ENCODE measurements around the gene RC3H2. TPM values are rescaled to one million over a fixed set of nuclear protein-coding genes. Genes with fewer than 3 reads are reported as not detected.
"Not testable (repeated sequence)": the region's sequence is repeated elsewhere in the genome, so short reads cannot be mapped to it uniquely, and the experiment has no call there.

RC3H2 gene
- total RNA-seq, 1 donor from 2014 or later: 74.4 TPM

DNA sequence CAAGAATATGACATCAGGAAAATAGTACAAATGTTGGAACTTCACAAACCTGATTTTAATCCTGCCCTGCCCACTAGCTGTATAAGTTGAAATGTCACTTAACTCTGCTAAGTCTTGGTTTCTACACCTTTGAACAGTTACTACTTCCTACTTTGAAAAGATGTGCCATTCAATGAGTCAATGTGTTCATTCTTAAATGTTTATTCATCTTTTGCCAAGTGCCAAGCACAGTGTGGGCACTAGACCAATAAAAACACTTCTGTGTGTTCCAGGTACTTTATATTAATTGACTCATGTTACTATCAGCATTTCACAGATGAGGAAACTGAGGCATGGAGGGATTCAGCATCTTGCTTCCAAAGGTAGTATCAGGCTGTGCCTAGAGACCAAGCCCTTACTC is 89.6 kb downstream of the RC3H2 start:
- no peaks in the 10 kb centered on the region for H3K9me3 Mint-ChIP-seq (ENCODE audit: unreplicated experiment)
- no peak overlapping the region for H3K4me3 Mint-ChIP-seq (ENCODE audit: unreplicated experiment)
- TF ChIP-seq, protein P1, sequence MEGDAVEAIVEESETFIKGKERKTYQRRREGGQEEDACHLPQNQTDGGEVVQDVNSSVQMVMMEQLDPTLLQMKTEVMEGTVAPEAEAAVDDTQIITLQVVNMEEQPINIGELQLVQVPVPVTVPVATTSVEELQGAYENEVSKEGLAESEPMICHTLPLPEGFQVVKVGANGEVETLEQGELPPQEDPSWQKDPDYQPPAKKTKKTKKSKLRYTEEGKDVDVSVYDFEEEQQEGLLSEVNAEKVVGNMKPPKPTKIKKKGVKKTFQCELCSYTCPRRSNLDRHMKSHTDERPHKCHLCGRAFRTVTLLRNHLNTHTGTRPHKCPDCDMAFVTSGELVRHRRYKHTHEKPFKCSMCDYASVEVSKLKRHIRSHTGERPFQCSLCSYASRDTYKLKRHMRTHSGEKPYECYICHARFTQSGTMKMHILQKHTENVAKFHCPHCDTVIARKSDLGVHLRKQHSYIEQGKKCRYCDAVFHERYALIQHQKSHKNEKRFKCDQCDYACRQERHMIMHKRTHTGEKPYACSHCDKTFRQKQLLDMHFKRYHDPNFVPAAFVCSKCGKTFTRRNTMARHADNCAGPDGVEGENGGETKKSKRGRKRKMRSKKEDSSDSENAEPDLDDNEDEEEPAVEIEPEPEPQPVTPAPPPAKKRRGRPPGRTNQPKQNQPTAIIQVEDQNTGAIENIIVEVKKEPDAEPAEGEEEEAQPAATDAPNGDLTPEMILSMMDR (IDR thresholded peaks at IDR 0.05): no peak
- DNase-seq (ENCODE audit: extremely low spot score, unreplicated experiment): no peak
- H3K27me3 Mint-ChIP-seq (ENCODE audit: unreplicated experiment): no peaks in the 10 kb centered on the region
- no peak overlapping the region for H3K27ac Mint-ChIP-seq (ENCODE audit: unreplicated experiment)
- peaks cover 16% of the 10 kb centered on the region for H3K4me1 Mint-ChIP-seq (ENCODE audit: unreplicated experiment)
- peaks cover 24% of the 10 kb centered on the region for H3K36me3 Mint-ChIP-seq (ENCODE audit: unreplicated experiment)

DNA sequence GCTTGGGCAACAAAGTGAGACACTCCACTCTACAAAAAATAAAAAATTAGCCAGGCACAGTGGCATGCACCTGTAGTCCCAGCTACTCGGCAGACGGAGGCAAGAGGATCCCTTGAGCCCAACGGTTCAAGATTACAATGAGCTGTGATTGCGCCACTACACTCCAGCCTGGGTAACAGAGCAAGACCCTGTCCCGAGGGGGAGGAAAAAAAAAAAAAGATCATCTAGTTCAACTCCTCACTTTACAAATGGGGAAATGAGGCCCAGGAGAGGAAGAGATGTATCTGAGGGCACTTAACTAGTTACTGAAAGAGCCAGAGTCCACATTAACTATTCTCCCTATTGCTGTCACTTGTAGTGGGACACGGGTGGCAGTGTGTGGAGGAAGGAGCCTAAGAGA is 90.6 kb downstream of the RC3H2 start:
- Mint-ChIP-seq H3K27ac (ENCODE audit: unreplicated experiment) (no peak overlapping the region), H3K4me3 (ENCODE audit: unreplicated experiment) (no peak overlapping the region), H3K4me1 (ENCODE audit: unreplicated experiment) (peaks cover 7% of the 10 kb centered on the region), H3K36me3 (ENCODE audit: unreplicated experiment) (peaks cover 19% of the 10 kb centered on the region), H3K9me3 (ENCODE audit: unreplicated experiment) (no peaks in the 10 kb centered on the region), H3K27me3 (ENCODE audit: unreplicated experiment) (no peaks in the 10 kb centered on the region)
- TF ChIP-seq, protein P1 (IDR thresholded peaks at IDR 0.05): no peak
- DNase-seq (ENCODE audit: extremely low spot score, unreplicated experiment): no peak

DNA sequence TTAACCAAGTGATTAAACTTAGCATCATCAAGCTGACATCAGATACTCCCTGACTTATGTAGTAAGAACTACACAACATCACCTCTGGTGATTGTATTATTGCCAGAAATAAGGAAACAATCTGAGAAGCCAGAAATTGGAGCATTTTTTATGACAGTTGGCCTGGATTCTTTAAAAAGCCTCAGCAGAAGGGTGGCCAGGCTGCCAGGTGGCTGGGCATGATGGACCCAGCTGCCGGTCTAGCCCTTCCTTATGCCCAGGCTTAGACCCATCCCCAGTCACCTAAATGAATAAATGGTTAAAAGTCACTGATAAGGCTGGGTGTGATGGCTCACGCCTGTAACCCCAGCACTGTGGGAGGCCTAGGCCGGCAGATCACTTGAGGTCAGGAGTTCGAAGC is 92.4 kb downstream of the RC3H2 start:
- H3K4me3 Mint-ChIP-seq (ENCODE audit: unreplicated experiment): no peak overlapping the region
- DNase-seq (ENCODE audit: extremely low spot score, unreplicated experiment): no peak
- peaks cover 14% of the 10 kb centered on the region for H3K36me3 Mint-ChIP-seq (ENCODE audit: unreplicated experiment)
- H3K4me1 Mint-ChIP-seq (ENCODE audit: unreplicated experiment): peaks cover 2% of the 10 kb centered on the region
- H3K9me3 Mint-ChIP-seq (ENCODE audit: unreplicated experiment): no peaks in the 10 kb centered on the region
- TF ChIP-seq, protein P1 (IDR thresholded peaks at IDR 0.05): no peak
- H3K27ac Mint-ChIP-seq (ENCODE audit: unreplicated experiment): no peak overlapping the region
- no peaks in the 10 kb centered on the region for H3K27me3 Mint-ChIP-seq (ENCODE audit: unreplicated experiment)

DNA sequence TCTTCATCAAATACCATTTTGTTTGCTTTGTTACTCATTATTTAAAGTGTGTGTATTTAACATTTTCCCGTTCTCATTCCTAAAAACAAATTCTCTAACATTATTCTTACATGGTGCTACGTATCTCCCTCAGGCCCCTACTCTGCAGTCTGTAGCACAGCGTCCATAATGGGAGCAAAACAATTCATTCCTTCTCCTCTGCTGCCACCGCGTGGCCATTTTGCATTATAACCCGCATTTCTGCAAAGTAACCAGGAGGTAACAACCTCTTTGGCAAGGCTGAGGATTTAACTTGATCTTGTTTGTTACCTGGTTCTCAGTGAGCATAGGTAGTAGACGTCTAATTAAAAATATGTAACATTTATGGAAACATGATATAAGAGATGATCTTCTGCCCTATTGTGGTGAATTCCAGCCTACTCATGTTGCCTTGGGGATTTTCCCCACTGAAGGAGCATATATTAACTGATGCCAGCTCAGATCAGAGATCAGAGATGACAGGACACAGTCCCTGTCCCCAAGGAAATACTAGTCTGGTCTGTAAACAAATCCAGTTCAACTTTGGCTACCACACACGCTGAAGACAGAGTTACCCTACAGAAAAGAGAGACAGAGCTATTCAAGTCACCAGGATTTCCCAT is 94.7 kb downstream of the RC3H2 start:
- Mint-ChIP-seq H3K9me3 (ENCODE audit: unreplicated experiment) (no peaks in the 10 kb centered on the region), H3K4me3 (ENCODE audit: unreplicated experiment) (no peak overlapping the region), H3K27me3 (ENCODE audit: unreplicated experiment) (no peaks in the 10 kb centered on the region), H3K27ac (ENCODE audit: unreplicated experiment) (no peak overlapping the region), H3K4me1 (ENCODE audit: unreplicated experiment) (no peaks in the 10 kb centered on the region), H3K36me3 (ENCODE audit: unreplicated experiment) (peaks cover 6% of the 10 kb centered on the region)
- no peak for DNase-seq (ENCODE audit: extremely low spot score, unreplicated experiment)
- TF ChIP-seq, protein P1 (IDR thresholded peaks at IDR 0.05): peak; percentile 86

DNA sequence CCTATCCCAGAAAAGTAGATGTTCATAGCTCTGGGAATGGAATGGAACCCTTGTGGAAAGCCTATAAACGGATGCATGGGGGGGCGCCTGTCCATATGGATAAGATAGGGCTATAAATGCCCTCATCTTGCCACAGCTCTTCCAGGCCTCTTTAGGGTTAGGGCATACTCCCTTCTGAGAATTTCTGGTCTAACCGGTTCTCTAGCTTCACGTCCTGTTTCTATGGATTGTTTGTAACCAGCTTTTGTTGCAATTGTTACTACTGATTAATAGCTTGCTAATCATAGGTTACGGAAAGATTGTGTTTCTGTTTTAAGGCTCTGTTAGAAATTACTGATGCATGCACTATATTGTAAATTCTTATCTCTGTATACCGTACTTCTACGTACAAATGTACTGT is 95.9 kb downstream of the RC3H2 start:
- H3K27ac Mint-ChIP-seq (ENCODE audit: unreplicated experiment); H3K4me3 Mint-ChIP-seq (ENCODE audit: unreplicated experiment); H3K27me3 Mint-ChIP-seq (ENCODE audit: unreplicated experiment); H3K9me3 Mint-ChIP-seq (ENCODE audit: unreplicated experiment); H3K36me3 Mint-ChIP-seq (ENCODE audit: unreplicated experiment); H3K4me1 Mint-ChIP-seq (ENCODE audit: unreplicated experiment); DNase-seq (ENCODE audit: extremely low spot score, unreplicated experiment): not testable (repeated sequence)

DNA sequence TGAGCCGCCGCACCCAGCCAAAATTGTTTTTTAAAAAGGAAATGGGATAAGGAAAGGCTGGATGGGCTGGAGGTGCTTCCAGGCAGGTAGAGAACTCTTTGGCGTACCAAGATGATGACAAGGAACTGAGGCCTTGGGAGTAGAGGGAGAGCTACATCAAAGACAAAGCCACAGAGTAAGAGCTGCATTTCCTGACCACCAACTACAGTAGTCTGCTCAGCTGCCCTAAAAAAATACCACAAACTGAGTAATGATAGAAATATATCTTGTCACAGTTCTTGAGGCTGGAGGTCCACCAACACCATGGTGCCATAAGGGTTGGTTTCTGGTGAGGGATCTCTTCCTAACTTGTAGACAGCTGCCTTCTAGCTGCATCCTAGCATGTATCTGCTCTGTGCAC is 97.0 kb downstream of the RC3H2 start:
- DNase-seq (ENCODE audit: extremely low spot score, unreplicated experiment): no peak
- TF ChIP-seq, protein P1 (IDR thresholded peaks at IDR 0.05): no peak
- Mint-ChIP-seq H3K9me3 (ENCODE audit: unreplicated experiment) (no peaks in the 10 kb centered on the region), H3K27me3 (ENCODE audit: unreplicated experiment) (no peaks in the 10 kb centered on the region), H3K4me3 (ENCODE audit: unreplicated experiment) (no peak overlapping the region), H3K4me1 (ENCODE audit: unreplicated experiment) (no peaks in the 10 kb centered on the region), H3K36me3 (ENCODE audit: unreplicated experiment) (no peaks in the 10 kb centered on the region), H3K27ac (ENCODE audit: unreplicated experiment) (no peak overlapping the region)
